ENCODE measurements around the gene CMIP.

DNA sequence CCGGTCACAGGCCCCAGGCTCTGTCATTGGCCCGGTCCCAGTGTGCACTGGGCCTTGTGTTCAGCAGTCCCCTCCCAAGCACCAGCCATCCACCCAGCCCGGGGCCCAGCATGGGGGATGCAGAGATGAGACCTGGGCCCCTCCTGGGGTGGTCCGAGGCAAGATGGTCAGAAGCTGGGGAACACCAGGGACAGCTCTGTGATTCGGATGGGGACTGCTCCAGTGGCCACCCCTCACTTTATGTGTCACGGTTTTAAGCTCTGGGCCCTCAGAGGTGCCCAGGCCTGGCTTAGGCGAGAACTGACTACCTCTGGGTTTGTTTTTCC, 242.5 kb downstream of the CMIP start:
- no peak for TF ChIP-seq ESRRA (IDR thresholded peaks at IDR 0.05; ENCODE audit: low read length)
- no peak for TF ChIP-seq TAF1 (IDR thresholded peaks at IDR 0.05; ENCODE audit: borderline replicate concordance, low read depth, low read length)
- TF ChIP-seq POLR2AphosphoS5 (IDR thresholded peaks at IDR 0.05; ENCODE audit: low read length), result no peak
- no peak for TF ChIP-seq YY1 (IDR thresholded peaks at IDR 0.05; ENCODE audit: low read depth, low read length)

Measured in GM12878 (cell line).